B cell (primary cell): ENCODE data around the gene TFPI2. TPM values are rescaled to one million over a fixed set of nuclear protein-coding genes. Genes with fewer than 3 reads are reported as not detected.

Experiments used
- ATAC-seq: fragments of 200-7000 bp; cut with Tn5 transposase; one replicate; pipeline ENCODE4 v1.10.0; 2021; ENCODE audit warnings: low read depth, mild to moderate bottlenecking, moderate number of reproducible peaks, moderate library complexity
- CTCF ChIA-PET: fragments of 350-600 bp; sonication (Branson Sonifier 250); formaldehyde crosslinking; loops from one replicate; lab custom pipeline; 2021; ENCODE audit warnings: antibody characterized with exemption, inconsistent platforms; lab: Charles Lee
- POLR2A ChIA-PET: fragments of 350-600 bp; sonication (Branson Sonifier 250); formaldehyde crosslinking; loops from one replicate; lab custom pipeline; 2021; ENCODE audit warnings: antibody characterized with exemption; lab: Charles Lee
- DNase-seq: peaks from one replicate; pipeline ENCODE4 v3.0.0; 2013
- H2AFZ ChIP-seq: 2 replicates; pipeline ENCODE4 v1.6.1; 2012; ENCODE audit warnings: mild to moderate bottlenecking, low read depth, low read length; ENCODE audit not compliant: insufficient read depth, poor library complexity, severe bottlenecking
- H3K27ac ChIP-seq, 2 donors: 1 replicate in 1 of 2; 2 replicates in 1 of 2; pipeline ENCODE4 v1.5.1; 2012 to 2013; ENCODE audit warnings: low read length in 2 of 2, mild to moderate bottlenecking in 2 of 2, moderate library complexity in 1 of 2
- H3K27me3 ChIP-seq, 4 experiments: fragments of 200-600 bp in 1 of 4; sonication (generic) in 1 of 4; replicated peaks in 1 of 4; 1 replicate in 2 of 4; 2 replicates in 2 of 4; pipeline versions ENCODE4 v1.6.1 to v1.7.0; 2013 to 2016; ENCODE audit warnings: low read length in 3 of 4, mild to moderate bottlenecking in 2 of 4, mixed read lengths in 1 of 4, moderate library complexity in 1 of 4; ENCODE audit not compliant: insufficient read depth in 4 of 4, control insufficient read depth in 3 of 4; ENCODE audit errors: control extremely low read depth in 1 of 4
- H3K36me3 ChIP-seq, 2 experiments: replicated peaks in 1 of 2; 1 replicate in 1 of 2; 2 replicates in 1 of 2; pipeline versions ENCODE4 v1.6.1 to v1.7.1; 2013; ENCODE audit warnings: low read length in 1 of 2; ENCODE audit not compliant: insufficient read depth in 2 of 2, control insufficient read depth in 1 of 2; ENCODE audit errors: control extremely low read depth in 1 of 2, extremely low read depth in 1 of 2
- H3K4me1 ChIP-seq, 2 donors: fragments of 200-600 bp in 1 of 2; sonication (generic) in 1 of 2; 1 replicate in 1 of 2; 2 replicates in 1 of 2; pipeline versions ENCODE4 v1.5.1 to v1.6.1; 2013 to 2017; ENCODE audit warnings: low read length in 2 of 2; ENCODE audit not compliant: control insufficient read depth in 2 of 2, insufficient read depth in 2 of 2
- H3K4me2 ChIP-seq: replicated peaks from 2 replicates; pipeline ENCODE3; 2012; ENCODE audit warnings: mild to moderate bottlenecking, low read depth, low read length; ENCODE audit not compliant: poor library complexity, severe bottlenecking
- H3K4me3 ChIP-seq, 5 experiments: fragments of 200-600 bp in 1 of 5; sonication (generic) in 1 of 5; 1 replicate in 3 of 5; 2 replicates in 2 of 5; pipeline versions ENCODE4 v1.5.1 to v1.7.0; 2011 to 2016; ENCODE audit warnings: low read length in 4 of 5, mild to moderate bottlenecking in 4 of 5, low read depth in 2 of 5, control low read depth in 1 of 5, moderate library complexity in 1 of 5; ENCODE audit not compliant: insufficient read depth in 1 of 5; ENCODE audit errors: control extremely low read depth in 1 of 5, extremely low read depth in 1 of 5
- H3K79me2 ChIP-seq: fragments of 200-600 bp; sonication (generic); one replicate; pipeline ENCODE4 v1.6.0; 2016; ENCODE audit warnings: low read length; ENCODE audit not compliant: control insufficient read depth, insufficient read depth
- H3K9ac ChIP-seq: fragments of 200-600 bp; sonication (generic); 2 replicates; pipeline ENCODE4 v1.6.1; 2017; ENCODE audit warnings: mild to moderate bottlenecking, low read length, moderate library complexity
- H3K9me3 ChIP-seq, 3 donors: one replicate each; pipeline versions ENCODE4 v1.6.1 to v1.7.1; 2013; ENCODE audit warnings: low read length in 2 of 3; ENCODE audit not compliant: control insufficient read depth in 2 of 3, insufficient read depth in 1 of 3; ENCODE audit errors: control extremely low read depth in 1 of 3
- H4K20me1 ChIP-seq: 2 replicates; pipeline ENCODE4 v1.6.0; 2012; ENCODE audit warnings: mild to moderate bottlenecking, low read length; ENCODE audit not compliant: insufficient read depth, control insufficient read depth, poor library complexity, severe bottlenecking
- H3K27ac Mint-ChIP-seq: one replicate; pipeline ENCODE4 v1.8.0; 2021; ENCODE audit warnings: mixed read lengths
- H3K27me3 Mint-ChIP-seq: one replicate; pipeline ENCODE4 v1.8.0; 2021; ENCODE audit warnings: mixed read lengths
- H3K4me1 Mint-ChIP-seq: one replicate; pipeline ENCODE4 v1.8.0; 2021; ENCODE audit warnings: mixed read lengths
- H3K4me3 Mint-ChIP-seq: one replicate; pipeline ENCODE4 v1.8.0; 2021; ENCODE audit warnings: mixed read lengths
- H3K9me3 Mint-ChIP-seq: one replicate; pipeline ENCODE4 v1.8.0; 2022; ENCODE audit warnings: mixed read lengths; ENCODE audit not compliant: insufficient read depth
- CTCF ChIP-seq: fragments of 200-600 bp; IDR thresholded peaks from one replicate; pipeline ENCODE4 v1.8.0; 2022; ENCODE audit warnings: antibody characterized with exemption, mild to moderate bottlenecking
- EZH2 ChIP-seq: IDR thresholded peaks from 2 replicates; pipeline ENCODE4 v1.6.1; 2012; ENCODE audit warnings: borderline replicate concordance, low read depth, mild to moderate bottlenecking, moderate library complexity, low read length; ENCODE audit not compliant: insufficient read depth, poor library complexity, severe bottlenecking
- WGBS: methylation state at CpG from one replicate; pipeline ENCODE4 v1.1.5; 2013; ENCODE audit warnings: missing lambda C conversion rate; ENCODE audit not compliant: insufficient coverage; 5-methylcytosine and 5-hydroxymethylcytosine counted together
- intact Hi-C: fragments of 100-400 bp; cut with micrococcal nuclease; formaldehyde crosslinking; loops from one replicate; pipeline ENCODE4 v1.10.0; 2022
- polyA plus RNA-seq: library from polyadenylated mRNA; depleted of rRNA; stranded (reverse); fragments of >200 nt; gene quantifications from 2 replicates; pipeline ENCODE4 v1.2.3, GENCODE V29; 2012
- total RNA-seq, 2 donors: library from RNA; stranded (reverse); fragments of 120-200 nt in 1 of 2; gene quantifications; 1 replicate in 1 of 2; 2 replicates in 1 of 2; pipeline versions ENCODE4 v1.2.3 to v1.2.4, GENCODE V29; 2013 to 2022

TFPI2 gene
- total and polyA plus RNA-seq, 2 donors (not counting 1 experiment from before 2014, with no cell fraction given): 0.21 to 0.96 TPM

- no peak overlapping the region for H2AFZ ChIP-seq
- DNase-seq: no peak
Observed at GRCh38 chr7:93855797-93856196, 34.8 kb downstream of the TFPI2 start.

GRCh38 chr7:93854480-93854879 lies 36.1 kb downstream of the TFPI2 start:
- POLR2A ChIA-PET: no interaction called here
- H3K9me3 Mint-ChIP-seq: no peaks in the 10 kb centered on the region

More at GRCh38 chr7:93855797-93856196, 34.8 kb downstream of the TFPI2 start:
- Histone ChIP-seq H3K9me3 (no peaks in the 10 kb centered on the region), H3K79me2 (no peaks in the 10 kb centered on the region), H3K4me3 (no peak overlapping the region), H3K27ac (no peak overlapping the region), H3K4me2 (no peak overlapping the region), H3K9ac (no peak overlapping the region), H3K4me1 (no peaks in the 10 kb centered on the region), H3K36me3 (no peaks in the 10 kb centered on the region), H4K20me1 (no peaks in the 10 kb centered on the region), H3K27me3 (no peaks in the 10 kb centered on the region)
- Mint-ChIP-seq H3K27me3 (peaks cover 27% of the 10 kb centered on the region), H3K9me3 (no peaks in the 10 kb centered on the region), H3K27ac (no peak overlapping the region), H3K4me3 (no peak overlapping the region), H3K4me1 (no peaks in the 10 kb centered on the region)
- ATAC-seq: no peak
- CTCF ChIA-PET: no interaction called here
- POLR2A ChIA-PET: no interaction called here
- no peak for TF ChIP-seq CTCF
- no peak for TF ChIP-seq EZH2
- no CpG with 5 or more reads among the region's 1 CpG for WGBS
- intact Hi-C loops: no loop called here

More at GRCh38 chr7:93854480-93854879, 36.1 kb downstream of the TFPI2 start:
- H3K4me2 ChIP-seq: no peak overlapping the region
- H3K9ac ChIP-seq: no peak overlapping the region
- Mint-ChIP-seq H3K27me3 (peaks cover 27% of the 10 kb centered on the region), H3K4me3 (no peak overlapping the region), H3K27ac (no peak overlapping the region), H3K4me1 (no peaks in the 10 kb centered on the region)
- H3K4me3 ChIP-seq: no peak overlapping the region
- intact Hi-C loops: no loop called here
- WGBS: no CpG with 5 or more reads among the region's 1 CpG
- H2AFZ ChIP-seq: no peak overlapping the region
- CTCF ChIA-PET: no interaction called here
- H3K4me1 ChIP-seq: no peaks in the 10 kb centered on the region
- TF ChIP-seq CTCF: no peak
- TF ChIP-seq EZH2: no peak
- H3K79me2 ChIP-seq: no peaks in the 10 kb centered on the region
- no peaks in the 10 kb centered on the region for H3K36me3 ChIP-seq
- H3K27ac ChIP-seq: no peak overlapping the region
- no peak for DNase-seq
- H3K27me3 ChIP-seq: no peaks in the 10 kb centered on the region
- no peak for ATAC-seq
- no peaks in the 10 kb centered on the region for H4K20me1 ChIP-seq
- H3K9me3 ChIP-seq: no peaks in the 10 kb centered on the region
